K562 (cell line): ENCODE measurements around the gene MYCBPAP. TPM values are rescaled to one million over a fixed set of nuclear protein-coding genes. Genes with fewer than 3 reads are reported as not detected.
A peak's percentile ranks its signal among the peaks of the same experiment; 100 is the strongest.

ENCODE experiments used
- BDP1 ChIP-seq: IDR thresholded peaks from 3 replicates; pipeline ENCODE4 v1.6.1; 2011; ENCODE audit not compliant: insufficient read length, insufficient read depth
- BMI1 ChIP-seq: fragments of 150-350 bp; IDR thresholded peaks from 2 replicates; pipeline ENCODE4 v1.6.1; 2014; ENCODE audit warnings: low read length
- CHD2 ChIP-seq: IDR thresholded peaks from 2 replicates; pipeline ENCODE4 v1.6.1; 2011; ENCODE audit warnings: low read depth, low read length
- CREB3L1 ChIP-seq: fragments of 450-650 bp; IDR thresholded peaks from 2 replicates; pipeline ENCODE4 v1.6.1; 2014; ENCODE audit warnings: low read depth, mild to moderate bottlenecking, moderate library complexity, borderline replicate concordance
- ETS1 ChIP-seq: conservative IDR thresholded peaks from 2 replicates; pipeline ENCODE4 v1.6.1; 2011; ENCODE audit warnings: low read depth, mild to moderate bottlenecking, low read length; ENCODE audit not compliant: control insufficient read depth
- GTF2E2 ChIP-seq: fragments of 200-800 bp; sonication (Bioruptor generic); IDR thresholded peaks from 2 replicates; pipeline ENCODE4 v1.6.1; 2016; ENCODE audit warnings: missing genetic modification characterization, missing compliant biosample characterization
- HNRNPLL ChIP-seq: fragments of 200-400 bp; formaldehyde crosslinking; IDR thresholded peaks from 2 replicates; pipeline ENCODE4 v1.6.1; 2017; ENCODE audit warnings: low read length, low read depth, mild to moderate bottlenecking; ENCODE audit not compliant: poor library complexity, severe bottlenecking
- MBD2 ChIP-seq: sonication (generic); IDR thresholded peaks from 2 replicates; pipeline ENCODE4 v1.6.1; 2016; ENCODE audit warnings: low read depth, borderline replicate concordance
- MNT ChIP-seq, 2 experiments: fragments of 450-650 bp; conservative IDR thresholded peaks; 2 replicates each; pipeline ENCODE4 v1.6.1; 2017; ENCODE audit warnings: mild to moderate bottlenecking in 2 of 2, moderate library complexity in 2 of 2
- RBFOX2 ChIP-seq: fragments of 200-400 bp; formaldehyde crosslinking; IDR thresholded peaks from 2 replicates; pipeline ENCODE4 v1.6.1; 2017; ENCODE audit warnings: low read depth, mild to moderate bottlenecking, low read length, moderate library complexity
- RBM25 ChIP-seq: fragments of 200-400 bp; formaldehyde crosslinking; IDR thresholded peaks from 2 replicates; pipeline ENCODE4 v1.6.1; 2018; ENCODE audit warnings: low read length, low read depth, moderate library complexity; ENCODE audit not compliant: severe bottlenecking
- SRF ChIP-seq, 2 experiments: fragments of 250-450, 450-650 bp in 1 of 2; sonication (Bioruptor Pico) in 1 of 2; sonication (generic) in 1 of 2; formaldehyde crosslinking; IDR thresholded peaks; 2 replicates each; pipeline versions ENCODE4 v1.5.0 to v1.5.1; 2020 to 2022; ENCODE audit warnings: mild to moderate bottlenecking in 1 of 2, missing genetic modification reagents in 1 of 2
- TBP ChIP-seq: optimal IDR thresholded peaks from 2 replicates; pipeline ENCODE3; 2011; ENCODE audit warnings: low read depth, low read length, improper control_type of control experiment
- UBTF ChIP-seq, 2 experiments: IDR thresholded peaks; 2 replicates each; pipeline ENCODE4 v1.6.1; 2012; ENCODE audit warnings: improper control_type of control experiment in 2 of 2, low read depth in 2 of 2, low read length in 2 of 2, borderline replicate concordance in 1 of 2
- ZBTB17 ChIP-seq: fragments of 450-650 bp; formaldehyde crosslinking; IDR thresholded peaks from 2 replicates; pipeline ENCODE4 v1.4.0; 2020; ENCODE audit warnings: mild to moderate bottlenecking
- ZFP36 ChIP-seq: fragments of 150-350 bp; IDR thresholded peaks from 2 replicates; pipeline ENCODE4 v1.6.1; 2018; ENCODE audit warnings: low read length, low read depth; ENCODE audit not compliant: partially characterized antibody
- ZFP91 ChIP-seq: sonication (generic); formaldehyde crosslinking; IDR thresholded peaks from 2 replicates; pipeline ENCODE4 v1.8.0; 2022; ENCODE audit warnings: mild to moderate bottlenecking, missing genetic modification reagents
- ZNF239 ChIP-seq: fragments of 250-450 bp; sonication (Bioruptor Pico); IDR thresholded peaks from 2 replicates; pipeline ENCODE4 v1.4.0; 2020; ENCODE audit warnings: mild to moderate bottlenecking
- polyA plus RNA-seq, 8 experiments: library from polyadenylated mRNA; depleted of rRNA in 4 of 8; stranded (reverse) in 5 of 8; unstranded in 3 of 8; fragments of >200 nt; fragmentation: Nextera tagmentation in 2 of 8; fragmentation: Illumina TruSeq in 1 of 8; extraction: Ambion mirVana in 2 of 8; extraction: Trizol in 1 of 8; gene quantifications; 2 replicates each; pipeline versions ENCODE4 v1.2.1 to v1.2.3, GENCODE V29; 2011 to 2014; ENCODE audit warnings: inconsistent platforms in 1 of 8, missing spikeins in 1 of 8
- total RNA-seq, 7 experiments: library from RNA; depleted of rRNA in 6 of 7; stranded (reverse); fragments of >200 nt in 6 of 7; fragmentation: Illumina TruSeq in 2 of 7; extraction: Trizol in 2 of 7; gene quantifications; 2 replicates each; pipeline versions ENCODE4 v1.2.1 to v1.2.3, GENCODE V29; 2011 to 2021; ENCODE audit warnings: low replicate concordance in 1 of 7

Gene MYCBPAP
- total and polyA plus RNA-seq, 9 of the 15 experiments (the other 6 are each of a cell fraction or from before 2014, with no cell fraction given), result not detected

GRCh38 chr17:50560185-50560824 is 52.1 kb downstream of the MYCBPAP start, which contains the start of gene CACNA1G (continued):
- peak; percentile 70 for TF ChIP-seq CHD2
- peak; percentile 15 for TF ChIP-seq TBP
- TF ChIP-seq ETS1, result 0 out of 2 replicates have a peak, but pooled peaks have one; percentile 24
- no peak for TF ChIP-seq BMI1
- no peak for TF ChIP-seq BDP1
- no peak for TF ChIP-seq MNT (conservative IDR thresholded peaks at IDR 0.05)
- TF ChIP-seq GTF2E2, result no peak
- no peak for TF ChIP-seq ZNF239 (CRISPR knock-in tag)
- peak; percentile 62; the same call in 1 of the 2 replicates for TF ChIP-seq MBD2
- TF ChIP-seq SRF (CRISPR knock-in tag; IDR thresholded peaks at IDR 0.05), result no peak
- peak; percentile 63 to 93; a peak in 3 of 4 replicates for TF ChIP-seq UBTF (IDR thresholded peaks at IDR 0.05; ENCODE audit: borderline replicate concordance in 1 of 2, low read depth in 2 of 2, low read length in 2 of 2)
- peak; percentile 35 for TF ChIP-seq HNRNPLL
- TF ChIP-seq RBM25, result peak; percentile 100
- TF ChIP-seq RBFOX2, result 0 out of 2 replicates have a peak, but pooled peaks have one; percentile 10
- no peak for TF ChIP-seq CREB3L1
- TF ChIP-seq ZFP36, result no peak
- TF ChIP-seq ZBTB17 (CRISPR knock-in tag), result no peak
- no peak for TF ChIP-seq ZFP91 (CRISPR knock-in tag)
